Endothelial cell of umbilical vein (primary cell): ENCODE measurements around the gene GRM2. TPM values are rescaled to one million over a fixed set of nuclear protein-coding genes. Genes with fewer than 3 reads are reported as not detected.

Experiments
- BruUV-seq: library from RNA; stranded (reverse); fragments of 400-500 nt; replicated peaks from 2 replicates; lab custom pipeline; 2021; lab: Mats Ljungman, UMichigan
- CTCF ChIA-PET: fragments of 300-600, 350-600 bp; sonication (Branson Sonifier 250); formaldehyde crosslinking; loops from one replicate; lab custom pipeline; 2021; ENCODE audit warnings: antibody characterized with exemption, inconsistent platforms; lab: Charles Lee
- POLR2A ChIA-PET: fragments of 300-600, 350-600 bp; sonication (Branson Sonifier 250); formaldehyde crosslinking; loops from one replicate; lab custom pipeline; 2021; ENCODE audit warnings: antibody characterized with exemption, inconsistent platforms; lab: Charles Lee
- DNase-seq: peaks from one replicate; pipeline ENCODE4 v3.0.0-alpha.2; 2011; ENCODE audit warnings: low read depth, low spot score
- FAIRE-seq: peaks from 2 replicates; lab custom pipeline; 2011; peaks lifted over from hg19 to GRCh38; lab: Jason Lieb, UNC
- H2AFZ ChIP-seq: 2 replicates; pipeline ENCODE4 v1.6.0; 2012; ENCODE audit warnings: low read depth, low read length, control low read depth, inconsistent platforms
- H3K27ac ChIP-seq: 2 replicates; pipeline ENCODE4 v1.5.1; 2011; ENCODE audit warnings: low read depth, mild to moderate bottlenecking, control low read depth, low read length, moderate library complexity; ENCODE audit not compliant: insufficient read depth
- H3K27me3 ChIP-seq, 2 experiments: 2 replicates each; pipeline versions ENCODE4 v1.6.0 to v1.6.1; 2011; ENCODE audit warnings: low read length in 2 of 2, mixed read lengths in 1 of 2; ENCODE audit not compliant: control insufficient read depth in 2 of 2, insufficient read depth in 2 of 2
- H3K36me3 ChIP-seq, 2 experiments: 2 replicates in 1 of 2; 3 replicates in 1 of 2; pipeline ENCODE4 v1.5.1; 2011; ENCODE audit warnings: low read length in 2 of 2, mild to moderate bottlenecking in 1 of 2, moderate library complexity in 1 of 2; ENCODE audit not compliant: control insufficient read depth in 2 of 2, insufficient read depth in 2 of 2; ENCODE audit errors: extremely low read depth in 1 of 2
- H3K4me1 ChIP-seq: 3 replicates; pipeline ENCODE4 v1.5.1; 2011; ENCODE audit warnings: mild to moderate bottlenecking, low read length; ENCODE audit not compliant: control insufficient read depth, insufficient read depth; ENCODE audit errors: extremely low read depth
- H3K4me2 ChIP-seq: 2 replicates; pipeline ENCODE4 v1.6.1; 2011; ENCODE audit warnings: low read length, control low read depth, mixed read lengths; ENCODE audit not compliant: insufficient read depth
- H3K4me3 ChIP-seq, 3 experiments: fragments of 200-600 bp in 1 of 3; sonication (generic), shearing (Covaris generic) in 1 of 3; replicated peaks in 1 of 3; 2 replicates each; pipeline ENCODE4 v1.5.1; 2011 to 2016; ENCODE audit warnings: control low read depth in 3 of 3, low read length in 3 of 3, mild to moderate bottlenecking in 2 of 3, inconsistent platforms in 1 of 3, low read depth in 1 of 3, moderate library complexity in 1 of 3; ENCODE audit not compliant: insufficient read depth in 1 of 3
- H3K79me2 ChIP-seq: 2 replicates; pipeline ENCODE4 v1.6.0; 2012; ENCODE audit warnings: low read length, inconsistent platforms; ENCODE audit not compliant: control insufficient read depth, insufficient read depth
- H3K9ac ChIP-seq: replicated peaks from 2 replicates; pipeline ENCODE3; 2011; ENCODE audit warnings: low read length, control low read depth; ENCODE audit not compliant: insufficient read depth; ENCODE audit errors: extremely low read depth
- H3K9me1 ChIP-seq: replicated peaks from 3 replicates; pipeline ENCODE4 v1.6.0; 2011; ENCODE audit warnings: mild to moderate bottlenecking, low read length; ENCODE audit not compliant: control insufficient read depth, insufficient read depth; ENCODE audit errors: extremely low read depth
- H3K9me3 ChIP-seq: replicated peaks from 2 replicates; pipeline ENCODE4 v1.5.1; 2012; ENCODE audit warnings: low read length, inconsistent platforms; ENCODE audit not compliant: control insufficient read depth, insufficient read depth
- H4K20me1 ChIP-seq: replicated peaks from 2 replicates; pipeline ENCODE3; 2011; ENCODE audit warnings: mild to moderate bottlenecking, low read length; ENCODE audit not compliant: control insufficient read depth, insufficient read depth; ENCODE audit errors: extremely low read depth
- EZH2 ChIP-seq: IDR thresholded peaks from 2 replicates; pipeline ENCODE4 v1.6.1; 2012; ENCODE audit warnings: borderline replicate concordance, low read depth, mild to moderate bottlenecking, moderate library complexity, low read length, inconsistent platforms; ENCODE audit not compliant: severe bottlenecking
- FOS ChIP-seq: IDR thresholded peaks from 2 replicates; pipeline ENCODE4 v1.6.1; 2011; ENCODE audit warnings: mild to moderate bottlenecking, low read length, moderate library complexity, borderline replicate concordance; ENCODE audit not compliant: insufficient read depth
- JUN ChIP-seq: IDR thresholded peaks from 2 replicates; pipeline ENCODE4 v1.6.1; 2011; ENCODE audit warnings: borderline replicate concordance, low read depth; ENCODE audit not compliant: insufficient read length, insufficient read depth
- MAX ChIP-seq: IDR thresholded peaks from 2 replicates; pipeline ENCODE4 v1.6.1; 2011; ENCODE audit not compliant: insufficient read depth, insufficient read length
- MYC ChIP-seq: IDR thresholded peaks from one replicate; pipeline ENCODE4 v1.6.1; 2011; ENCODE audit warnings: mild to moderate bottlenecking, low read depth, low read length
- POLR2A ChIP-seq: IDR thresholded peaks from 2 replicates; pipeline ENCODE4 v1.6.1; 2012; ENCODE audit warnings: low read depth, mild to moderate bottlenecking, control low read depth, low read length
- dilution Hi-C: fragments of 300-500 bp; cut with MboI; formaldehyde crosslinking; loops from one replicate; pipeline ENCODE4 v1.15.0; 2019; ENCODE audit warnings: low sequenced_read_pairs; ENCODE audit not compliant: extremely low pct_ligation_motif_present
- intact Hi-C: fragments of 100-400 bp; cut with micrococcal nuclease; formaldehyde crosslinking; loops from one replicate; pipeline ENCODE4 v1.10.0; 2022
- polyA plus RNA-seq, 4 experiments: library from polyadenylated mRNA; depleted of rRNA in 3 of 4; stranded (reverse) in 3 of 4; unstranded in 1 of 4; fragments of >200 nt; gene quantifications; 2 replicates each; pipeline versions ENCODE4 v1.2.1 to v1.2.3, GENCODE V29; 2011 to 2012; ENCODE audit warnings: missing spikeins in 1 of 4
- total RNA-seq: library from RNA; stranded (reverse); gene quantifications from 2 replicates; pipeline ENCODE4 v1.2.3, GENCODE V29; 2021
- TF ChIP-seq, protein P1 (sequence below), 2 donors: IDR thresholded peaks; 1 replicate in 1 of 2; 2 replicates in 1 of 2; pipeline ENCODE4 v1.5.1; 2011; ENCODE audit warnings: low read length in 2 of 2, mild to moderate bottlenecking in 2 of 2, moderate library complexity in 2 of 2, control low read depth in 1 of 2, inconsistent platforms in 1 of 2, low read depth in 1 of 2; ENCODE audit not compliant: insufficient read depth in 1 of 2; ENCODE audit errors: extremely low read depth in 1 of 2

The GRM2 gene
- total and polyA plus RNA-seq, 2 donors (not counting 3 experiments of a cell fraction or from before 2014, with no cell fraction given) = 0.10 to 0.51 TPM

- Histone ChIP-seq H4K20me1 (no peaks in the 10 kb centered on the region), H3K36me3 (no peaks in the 10 kb centered on the region), H3K9ac (no peak overlapping the region), H3K4me3 (no peak overlapping the region), H3K4me2 (no peak overlapping the region), H3K9me3 (no peaks in the 10 kb centered on the region), H3K79me2 (no peaks in the 10 kb centered on the region), H3K4me1 (no peaks in the 10 kb centered on the region), H3K9me1 (no peaks in the 10 kb centered on the region), H2AFZ (no peak overlapping the region), H3K27me3 (no peaks in the 10 kb centered on the region), H3K27ac (no peak overlapping the region)
- no peak for FAIRE-seq
- ChIA-PET POLR2A (no interaction called here), CTCF (no interaction called here)
- dilution Hi-C loops (no loop called here), intact Hi-C loops (no loop called here)
- no peak for DNase-seq
- no TSS peak for BruUV-seq
- TF ChIP-seq JUN (no peak), EZH2 (no peak), MYC (no peak)
These were observed 10.6 kb downstream of the GRM2 start for GRCh38 chr3:51717446-51717845.

GRCh38 chr3:51717947-51718346, 11.1 kb downstream of the GRM2 start:
- no peak overlapping the region for H3K9ac ChIP-seq
- no peaks in the 10 kb centered on the region for H3K9me1 ChIP-seq
- dilution Hi-C loops = no loop called here
- no peak for DNase-seq
- H2AFZ ChIP-seq = no peak overlapping the region
- H3K27me3 ChIP-seq = no peaks in the 10 kb centered on the region
- H3K4me1 ChIP-seq = no peaks in the 10 kb centered on the region
- H3K4me2 ChIP-seq = no peak overlapping the region
- H3K4me3 ChIP-seq = no peak overlapping the region
- BruUV-seq = no TSS peak
- no peaks in the 10 kb centered on the region for H3K79me2 ChIP-seq
- H3K9me3 ChIP-seq = no peaks in the 10 kb centered on the region
- no peak overlapping the region for H3K27ac ChIP-seq
- TF ChIP-seq MYC (no peak), POLR2A (no peak), FOS (no peak), MAX (no peak), EZH2 (no peak)
- TF ChIP-seq, protein P1, sequence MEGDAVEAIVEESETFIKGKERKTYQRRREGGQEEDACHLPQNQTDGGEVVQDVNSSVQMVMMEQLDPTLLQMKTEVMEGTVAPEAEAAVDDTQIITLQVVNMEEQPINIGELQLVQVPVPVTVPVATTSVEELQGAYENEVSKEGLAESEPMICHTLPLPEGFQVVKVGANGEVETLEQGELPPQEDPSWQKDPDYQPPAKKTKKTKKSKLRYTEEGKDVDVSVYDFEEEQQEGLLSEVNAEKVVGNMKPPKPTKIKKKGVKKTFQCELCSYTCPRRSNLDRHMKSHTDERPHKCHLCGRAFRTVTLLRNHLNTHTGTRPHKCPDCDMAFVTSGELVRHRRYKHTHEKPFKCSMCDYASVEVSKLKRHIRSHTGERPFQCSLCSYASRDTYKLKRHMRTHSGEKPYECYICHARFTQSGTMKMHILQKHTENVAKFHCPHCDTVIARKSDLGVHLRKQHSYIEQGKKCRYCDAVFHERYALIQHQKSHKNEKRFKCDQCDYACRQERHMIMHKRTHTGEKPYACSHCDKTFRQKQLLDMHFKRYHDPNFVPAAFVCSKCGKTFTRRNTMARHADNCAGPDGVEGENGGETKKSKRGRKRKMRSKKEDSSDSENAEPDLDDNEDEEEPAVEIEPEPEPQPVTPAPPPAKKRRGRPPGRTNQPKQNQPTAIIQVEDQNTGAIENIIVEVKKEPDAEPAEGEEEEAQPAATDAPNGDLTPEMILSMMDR (IDR thresholded peaks at IDR 0.05; ENCODE audit: extremely low read depth in 1 of 2, insufficient read depth in 1 of 2, low read depth in 1 of 2, low read length in 2 of 2) = no peak
- no peak for FAIRE-seq
- intact Hi-C loops = no loop called here
- H4K20me1 ChIP-seq = no peaks in the 10 kb centered on the region
- no peaks in the 10 kb centered on the region for H3K36me3 ChIP-seq
- ChIA-PET POLR2A (no interaction called here), CTCF (interaction anchor here (1.7 to 2.3 kb wide), 2 partner anchors 48 to 81 kb away, joined by 8 to 20 read pairs; no protein-coding TSS in a partner anchor)
